NCI-H1930 (cell line): ENCODE results near the gene APCDD1L.
"Not testable (repeated sequence)": the region's sequence is repeated elsewhere in the genome, so short reads cannot be mapped to it uniquely, and the experiment has no call there.

Source experiments
- DNase-seq, 2 experiments: peaks; one replicate each; lab custom pipeline; 2025; lab: John Stamatoyannopoulos, UW

APCDD1L gene

GRCh38 chr20:58514321-58515232 is 622 bp downstream of the APCDD1L start:
- no peak for DNase-seq

- DNase-seq = no peak
Measured at GRCh38 chr20:58513580-58514285, 1.5 kb downstream of the APCDD1L start.

GRCh38 chr20:58512808-58513552 is 2.2 kb downstream of the APCDD1L start:
- no peak for DNase-seq

GRCh38 chr20:58511861-58512260 is 3.3 kb downstream of the APCDD1L start:
- DNase-seq = no peak

- no peak for DNase-seq
Measured at GRCh38 chr20:58511364-58511763, 3.8 kb downstream of the APCDD1L start.

- no peak for DNase-seq
Measured at GRCh38 chr20:58510921-58511320, 4.3 kb downstream of the APCDD1L start.

GRCh38 chr20:58508762-58509395 is 6.3 kb downstream of the APCDD1L start:
- no peak for DNase-seq

- not testable (repeated sequence) for DNase-seq
Measured at GRCh38 chr20:58506999-58507398, 8.2 kb downstream of the APCDD1L start.

- DNase-seq = no peak
Measured at GRCh38 chr20:58504566-58504965, 10.6 kb downstream of the APCDD1L start.

GRCh38 chr20:58503668-58504067 is 11.5 kb downstream of the APCDD1L start:
- DNase-seq = no peak

- no peak for DNase-seq
Measured at GRCh38 chr20:58500256-58500655, 14.9 kb downstream of the APCDD1L start.

GRCh38 chr20:58498470-58499068 is 16.6 kb downstream of the APCDD1L start:
- DNase-seq = no peak

GRCh38 chr20:58497724-58498469 is 17.3 kb downstream of the APCDD1L start:
- no peak for DNase-seq

GRCh38 chr20:58497076-58497641 is 18.0 kb downstream of the APCDD1L start:
- no peak for DNase-seq

GRCh38 chr20:58496429-58496769 is 18.8 kb downstream of the APCDD1L start:
- no peak for DNase-seq

- DNase-seq = no peak
Measured at GRCh38 chr20:58495623-58496428, 19.4 kb downstream of the APCDD1L start.

- no peak for DNase-seq
Measured at GRCh38 chr20:58494923-58495622, 20.1 kb downstream of the APCDD1L start.

GRCh38 chr20:58492795-58493524 is 22.2 kb downstream of the APCDD1L start:
- DNase-seq = no peak
